ENCODE results near the gene SMIM10L2A. TPM values are rescaled to one million over a fixed set of nuclear protein-coding genes. Genes with fewer than 3 reads are reported as not detected.

Gene SMIM10L2A
- total and polyA plus RNA-seq, 2 experiments from 2014 or later = 1.4 to 5.6 TPM

GRCh38 chrX:135391734-135392133, 30.0 kb upstream of the SMIM10L2A start:
- Mint-ChIP-seq H3K27ac (no peak overlapping the region), H3K27me3 (ENCODE audit: insufficient read depth, low read depth, poor library complexity) (peaks cover 2% of the 10 kb centered on the region), H3K9me3 (no peaks in the 10 kb centered on the region), H3K4me3 (no peak overlapping the region), H3K36me3 (ENCODE audit: low read depth) (no peaks in the 10 kb centered on the region), H3K4me1 (peaks cover 11% of the 10 kb centered on the region)
- no peaks in the 10 kb centered on the region for H3K27me3 ChIP-seq (ENCODE audit: insufficient read depth)
- no peak overlapping the region for H3K27ac ChIP-seq (ENCODE audit: low read depth)
- no peaks in the 10 kb centered on the region for H3K36me3 ChIP-seq (ENCODE audit: insufficient read depth)
- H3K9me2 ChIP-seq (ENCODE audit: insufficient read depth) = no peaks in the 10 kb centered on the region
- H3K4me3 ChIP-seq = no peak overlapping the region
- no peaks in the 10 kb centered on the region for H3K4me1 ChIP-seq (ENCODE audit: insufficient read depth)
- H4K20me1 ChIP-seq (replicated peaks; ENCODE audit: insufficient read depth) = no peaks in the 10 kb centered on the region
- no peak overlapping the region for H2AFZ ChIP-seq
- no peak for ATAC-seq
- TF ChIP-seq EZH2 (IDR thresholded peaks at IDR 0.05; ENCODE audit: low read depth, unreplicated experiment) (no peak), NANOG (IDR thresholded peaks at IDR 0.05; ENCODE audit: borderline replicate concordance) (no peak), ZNF331 (CRISPR knock-in tag; IDR thresholded peaks at IDR 0.05; ENCODE audit: low read depth) (no peak), POLR2AphosphoS5 (IDR thresholded peaks at IDR 0.05; ENCODE audit: low read depth) (no peak), REST (IDR thresholded peaks at IDR 0.05; ENCODE audit: unreplicated experiment) (no peak), STAT1 (IDR thresholded peaks at IDR 0.05; ENCODE audit: unreplicated experiment) (no peak)
- TF ChIP-seq, protein P1, sequence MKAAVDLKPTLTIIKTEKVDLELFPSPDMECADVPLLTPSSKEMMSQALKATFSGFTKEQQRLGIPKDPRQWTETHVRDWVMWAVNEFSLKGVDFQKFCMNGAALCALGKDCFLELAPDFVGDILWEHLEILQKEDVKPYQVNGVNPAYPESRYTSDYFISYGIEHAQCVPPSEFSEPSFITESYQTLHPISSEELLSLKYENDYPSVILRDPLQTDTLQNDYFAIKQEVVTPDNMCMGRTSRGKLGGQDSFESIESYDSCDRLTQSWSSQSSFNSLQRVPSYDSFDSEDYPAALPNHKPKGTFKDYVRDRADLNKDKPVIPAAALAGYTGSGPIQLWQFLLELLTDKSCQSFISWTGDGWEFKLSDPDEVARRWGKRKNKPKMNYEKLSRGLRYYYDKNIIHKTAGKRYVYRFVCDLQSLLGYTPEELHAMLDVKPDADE (IDR thresholded peaks at IDR 0.05) = no peak
- TF ChIP-seq, protein P2, sequence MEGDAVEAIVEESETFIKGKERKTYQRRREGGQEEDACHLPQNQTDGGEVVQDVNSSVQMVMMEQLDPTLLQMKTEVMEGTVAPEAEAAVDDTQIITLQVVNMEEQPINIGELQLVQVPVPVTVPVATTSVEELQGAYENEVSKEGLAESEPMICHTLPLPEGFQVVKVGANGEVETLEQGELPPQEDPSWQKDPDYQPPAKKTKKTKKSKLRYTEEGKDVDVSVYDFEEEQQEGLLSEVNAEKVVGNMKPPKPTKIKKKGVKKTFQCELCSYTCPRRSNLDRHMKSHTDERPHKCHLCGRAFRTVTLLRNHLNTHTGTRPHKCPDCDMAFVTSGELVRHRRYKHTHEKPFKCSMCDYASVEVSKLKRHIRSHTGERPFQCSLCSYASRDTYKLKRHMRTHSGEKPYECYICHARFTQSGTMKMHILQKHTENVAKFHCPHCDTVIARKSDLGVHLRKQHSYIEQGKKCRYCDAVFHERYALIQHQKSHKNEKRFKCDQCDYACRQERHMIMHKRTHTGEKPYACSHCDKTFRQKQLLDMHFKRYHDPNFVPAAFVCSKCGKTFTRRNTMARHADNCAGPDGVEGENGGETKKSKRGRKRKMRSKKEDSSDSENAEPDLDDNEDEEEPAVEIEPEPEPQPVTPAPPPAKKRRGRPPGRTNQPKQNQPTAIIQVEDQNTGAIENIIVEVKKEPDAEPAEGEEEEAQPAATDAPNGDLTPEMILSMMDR (conservative IDR thresholded peaks at IDR 0.05; ENCODE audit: low read depth in 2 of 2) = no peak
- no peaks in the 10 kb centered on the region for H3F3A ChIP-seq (replicated peaks; ENCODE audit: low read depth)
- H3K4me2 ChIP-seq = no peak overlapping the region
- no peaks in the 10 kb centered on the region for H3K79me2 ChIP-seq (replicated peaks; ENCODE audit: insufficient read depth)
- no peak for DNase-seq (ENCODE audit: low spot score)

DNA sequence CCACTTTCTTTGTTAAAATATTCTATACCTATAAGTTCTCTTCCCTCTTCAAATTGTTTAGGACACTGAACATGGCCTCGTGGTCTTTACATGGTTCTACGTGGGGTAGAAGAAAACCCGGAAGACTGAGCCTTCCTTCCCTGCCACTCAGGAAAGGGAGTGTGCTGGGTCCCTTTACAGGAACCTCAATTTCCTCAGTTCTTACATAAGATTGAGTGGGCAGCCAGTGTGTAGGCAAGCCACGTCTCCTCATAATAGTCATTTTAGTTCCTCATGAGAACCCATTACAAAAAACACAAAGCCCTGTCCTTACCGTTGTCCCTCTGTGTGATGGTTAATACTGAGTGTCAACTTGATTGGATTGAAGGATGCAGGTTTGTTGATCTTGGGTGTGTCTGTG, 28.7 kb upstream of the SMIM10L2A start:
- no peaks in the 10 kb centered on the region for H3K36me3 ChIP-seq (ENCODE audit: insufficient read depth)
- no peak for ATAC-seq
- no peaks in the 10 kb centered on the region for H3K4me1 ChIP-seq (ENCODE audit: insufficient read depth)
- H3K9me2 ChIP-seq (ENCODE audit: insufficient read depth) = no peaks in the 10 kb centered on the region
- no peaks in the 10 kb centered on the region for H3F3A ChIP-seq (replicated peaks; ENCODE audit: low read depth)
- no peaks in the 10 kb centered on the region for H3K36me3 Mint-ChIP-seq (ENCODE audit: low read depth)
- peaks cover 2% of the 10 kb centered on the region for H3K27me3 Mint-ChIP-seq (ENCODE audit: insufficient read depth, low read depth, poor library complexity)
- no peaks in the 10 kb centered on the region for H4K20me1 ChIP-seq (replicated peaks; ENCODE audit: insufficient read depth)
- no peak overlapping the region for H3K27ac ChIP-seq (ENCODE audit: low read depth)
- no peak overlapping the region for H2AFZ ChIP-seq
- no peak for DNase-seq (ENCODE audit: low spot score)
- no peak overlapping the region for H3K4me2 ChIP-seq
- H3K4me1 Mint-ChIP-seq = peaks cover 11% of the 10 kb centered on the region
- H3K9me3 Mint-ChIP-seq = no peaks in the 10 kb centered on the region
- H3K27me3 ChIP-seq (ENCODE audit: insufficient read depth) = no peaks in the 10 kb centered on the region
- no peak overlapping the region for H3K4me3 Mint-ChIP-seq
- no peak overlapping the region for H3K27ac Mint-ChIP-seq
- no peak overlapping the region for H3K4me3 ChIP-seq
- no peaks in the 10 kb centered on the region for H3K79me2 ChIP-seq (replicated peaks; ENCODE audit: insufficient read depth)
- TF ChIP-seq ZNF462 (CRISPR knock-in tag; IDR thresholded peaks at IDR 0.05) (no peak), ZNF331 (CRISPR knock-in tag; IDR thresholded peaks at IDR 0.05; ENCODE audit: low read depth) (no peak), STAT1 (IDR thresholded peaks at IDR 0.05; ENCODE audit: unreplicated experiment) (no peak)

All from GM23338 (cell line).